NT2/D1 (cell line): ENCODE measurements around the gene C6.

Experiments used
- SUZ12 ChIP-seq: IDR thresholded peaks from 2 replicates; pipeline ENCODE4 v1.6.1; 2011; ENCODE audit not compliant: insufficient read length, insufficient read depth; ENCODE audit errors: extremely low read depth
- YY1 ChIP-seq: IDR thresholded peaks from 2 replicates; pipeline ENCODE4 v1.6.1; 2011; ENCODE audit not compliant: insufficient read length, insufficient read depth

- no peak for TF ChIP-seq YY1
- no peak for TF ChIP-seq SUZ12
These were observed 850 bp upstream of the C6 start for GRCh38 chr5:41214182-41214581.
